Femur (tissue), 1 donor: Measurements from ENCODE around the gene TSPAN11.
A peak's percentile ranks its signal among the peaks of the same experiment; 100 is the strongest.
"Not testable (repeated sequence)": the region's sequence is repeated elsewhere in the genome, so short reads cannot be mapped to it uniquely, and the experiment has no call there.

ENCODE experiments used
- DNase-seq: peaks from one replicate; pipeline ENCODE4 v3.0.0-alpha.2; 2017

The TSPAN11 gene

GRCh38 chr12:31021809-31022494, 95.4 kb downstream of the TSPAN11 start:
- no peak for DNase-seq

- DNase-seq = no peak
Observed at GRCh38 chr12:31023271-31023724, 96.8 kb downstream of the TSPAN11 start.

- DNase-seq = no peak
Observed at GRCh38 chr12:31026202-31026601, 99.7 kb downstream of the TSPAN11 start.

- DNase-seq = not testable (repeated sequence)
Observed at GRCh38 chr12:31027006-31027405, 100.5 kb downstream of the TSPAN11 start.

GRCh38 chr12:31029468-31029867, 102.9 kb downstream of the TSPAN11 start:
- no peak for DNase-seq

GRCh38 chr12:31029916-31030562, 103.5 kb downstream of the TSPAN11 start:
- DNase-seq = peak; percentile 54

- no peak for DNase-seq
Observed at GRCh38 chr12:31031951-31032335, 105.4 kb downstream of the TSPAN11 start.

- DNase-seq = no peak
Observed at GRCh38 chr12:31033146-31033545, 106.6 kb downstream of the TSPAN11 start.

- DNase-seq = no peak
Observed at GRCh38 chr12:31033681-31034080, 107.1 kb downstream of the TSPAN11 start.

GRCh38 chr12:31034372-31034771, 107.8 kb downstream of the TSPAN11 start:
- DNase-seq = no peak

GRCh38 chr12:31035226-31035625, 108.7 kb downstream of the TSPAN11 start:
- no peak for DNase-seq

- DNase-seq = no peak
Observed at GRCh38 chr12:31035967-31036665, 109.6 kb downstream of the TSPAN11 start.

GRCh38 chr12:31037028-31037427, 110.5 kb downstream of the TSPAN11 start:
- DNase-seq = no peak

GRCh38 chr12:31037931-31038330, 111.4 kb downstream of the TSPAN11 start:
- no peak for DNase-seq

- no peak for DNase-seq
Observed at GRCh38 chr12:31041033-31041564, 114.6 kb downstream of the TSPAN11 start.
